Mesothelial cell of epicardium (in vitro differentiated cells): ENCODE results near the gene DOLK. TPM values are rescaled to one million over a fixed set of nuclear protein-coding genes. Genes with fewer than 3 reads are reported as not detected.
"Not testable (repeated sequence)": the region's sequence is repeated elsewhere in the genome, so short reads cannot be mapped to it uniquely, and the experiment has no call there.

Experiments
- DNase-seq, 2 experiments: peaks; one replicate each; pipeline ENCODE4 v3.0.0; 2021; ENCODE audit warnings: low spot score in 2 of 2; ENCODE audit not compliant: unreplicated experiment in 2 of 2
- H3K27ac Mint-ChIP-seq: 2 replicates; pipeline ENCODE4 v1.8.0; 2021; ENCODE audit warnings: mixed read lengths
- H3K27me3 Mint-ChIP-seq: 2 replicates; pipeline ENCODE4 v1.8.0; 2021; ENCODE audit warnings: low read depth, mixed read lengths
- H3K36me3 Mint-ChIP-seq: 2 replicates; pipeline ENCODE4 v1.8.0; 2021; ENCODE audit warnings: mixed read lengths
- H3K4me1 Mint-ChIP-seq: 2 replicates; pipeline ENCODE4 v1.8.0; 2021; ENCODE audit warnings: mixed read lengths
- H3K4me3 Mint-ChIP-seq: 2 replicates; pipeline ENCODE4 v1.8.0; 2021; ENCODE audit warnings: mild to moderate bottlenecking, moderate library complexity, mixed read lengths
- H3K9me3 Mint-ChIP-seq: 2 replicates; pipeline ENCODE4 v1.8.0; 2021; ENCODE audit warnings: mixed read lengths
- CTCF ChIP-seq: fragments of 200-600 bp; sonication (generic); IDR thresholded peaks from one replicate; pipeline ENCODE4 v1.5.0; 2021; ENCODE audit warnings: antibody characterized with exemption; ENCODE audit not compliant: unreplicated experiment
- total RNA-seq: library from RNA; stranded (reverse); gene quantifications from 3 replicates; pipeline ENCODE4 v1.2.1, GENCODE V29; 2021

The DOLK gene
- total RNA-seq, 1 donor from 2014 or later, result 17.0 TPM

GRCh38 chr9:128983536-128983935 lies 36.1 kb upstream of the DOLK start:
- Mint-ChIP-seq H3K27ac (no peak overlapping the region), H3K4me1 (no peaks in the 10 kb centered on the region), H3K27me3 (no peaks in the 10 kb centered on the region), H3K9me3 (no peaks in the 10 kb centered on the region), H3K4me3 (no peak overlapping the region), H3K36me3 (peaks cover 59% of the 10 kb centered on the region)
- TF ChIP-seq CTCF, result no peak
- no peak for DNase-seq

- no peak overlapping the region for H3K27ac Mint-ChIP-seq
- TF ChIP-seq CTCF, result no peak
- no peaks in the 10 kb centered on the region for H3K9me3 Mint-ChIP-seq
- H3K4me1 Mint-ChIP-seq, result no peaks in the 10 kb centered on the region
- peaks cover 59% of the 10 kb centered on the region for H3K36me3 Mint-ChIP-seq
- no peak overlapping the region for H3K4me3 Mint-ChIP-seq
- DNase-seq, result no peak
- no peaks in the 10 kb centered on the region for H3K27me3 Mint-ChIP-seq
These were observed 31.7 kb upstream of the DOLK start for GRCh38 chr9:128979111-128979510.

- Mint-ChIP-seq H3K27ac (no peak overlapping the region), H3K4me3 (no peak overlapping the region), H3K9me3 (no peaks in the 10 kb centered on the region), H3K27me3 (no peaks in the 10 kb centered on the region), H3K4me1 (no peaks in the 10 kb centered on the region), H3K36me3 (peaks cover 50% of the 10 kb centered on the region)
- no peak for DNase-seq
- no peak for TF ChIP-seq CTCF
These were observed 25.6 kb upstream of the DOLK start for GRCh38 chr9:128972956-128973355.

- DNase-seq, result no peak
- Mint-ChIP-seq H3K9me3 (no peaks in the 10 kb centered on the region), H3K27ac (no peak overlapping the region), H3K36me3 (peaks cover 30% of the 10 kb centered on the region), H3K4me3 (no peak overlapping the region), H3K4me1 (no peaks in the 10 kb centered on the region), H3K27me3 (no peaks in the 10 kb centered on the region)
- TF ChIP-seq CTCF, result no peak
These were observed 22.1 kb upstream of the DOLK start for GRCh38 chr9:128969491-128969890.

GRCh38 chr9:128961403-128961802 lies 14.0 kb upstream of the DOLK start:
- not testable (repeated sequence) for H3K4me3 Mint-ChIP-seq, DNase-seq, H3K9me3 Mint-ChIP-seq, H3K27me3 Mint-ChIP-seq, H3K4me1 Mint-ChIP-seq, H3K27ac Mint-ChIP-seq
- peaks cover 10% of the 10 kb centered on the region for H3K36me3 Mint-ChIP-seq

- H3K4me1 Mint-ChIP-seq, result peaks cover 19% of the 10 kb centered on the region
- H3K27me3 Mint-ChIP-seq, result no peaks in the 10 kb centered on the region
- no peak for DNase-seq
- H3K4me3 Mint-ChIP-seq, result peak overlapping the region; percentile 93
- peak overlapping the region; percentile 97 for H3K27ac Mint-ChIP-seq
- H3K9me3 Mint-ChIP-seq, result no peaks in the 10 kb centered on the region
- TF ChIP-seq CTCF, result no peak
- peaks cover 9% of the 10 kb centered on the region for H3K36me3 Mint-ChIP-seq
These were observed 201 bp downstream of the DOLK start for GRCh38 chr9:128947277-128947526.
